ENCODE data around the gene ARMC6. TPM values are rescaled to one million over a fixed set of nuclear protein-coding genes. Genes with fewer than 3 reads are reported as not detected.
"Not testable (repeated sequence)": the region's sequence is repeated elsewhere in the genome, so short reads cannot be mapped to it uniquely, and the experiment has no call there.

Gene ARMC6
- polyA plus RNA-seq, 3 donors, result 32.4 to 36.8 (median 34.9) TPM

DNA sequence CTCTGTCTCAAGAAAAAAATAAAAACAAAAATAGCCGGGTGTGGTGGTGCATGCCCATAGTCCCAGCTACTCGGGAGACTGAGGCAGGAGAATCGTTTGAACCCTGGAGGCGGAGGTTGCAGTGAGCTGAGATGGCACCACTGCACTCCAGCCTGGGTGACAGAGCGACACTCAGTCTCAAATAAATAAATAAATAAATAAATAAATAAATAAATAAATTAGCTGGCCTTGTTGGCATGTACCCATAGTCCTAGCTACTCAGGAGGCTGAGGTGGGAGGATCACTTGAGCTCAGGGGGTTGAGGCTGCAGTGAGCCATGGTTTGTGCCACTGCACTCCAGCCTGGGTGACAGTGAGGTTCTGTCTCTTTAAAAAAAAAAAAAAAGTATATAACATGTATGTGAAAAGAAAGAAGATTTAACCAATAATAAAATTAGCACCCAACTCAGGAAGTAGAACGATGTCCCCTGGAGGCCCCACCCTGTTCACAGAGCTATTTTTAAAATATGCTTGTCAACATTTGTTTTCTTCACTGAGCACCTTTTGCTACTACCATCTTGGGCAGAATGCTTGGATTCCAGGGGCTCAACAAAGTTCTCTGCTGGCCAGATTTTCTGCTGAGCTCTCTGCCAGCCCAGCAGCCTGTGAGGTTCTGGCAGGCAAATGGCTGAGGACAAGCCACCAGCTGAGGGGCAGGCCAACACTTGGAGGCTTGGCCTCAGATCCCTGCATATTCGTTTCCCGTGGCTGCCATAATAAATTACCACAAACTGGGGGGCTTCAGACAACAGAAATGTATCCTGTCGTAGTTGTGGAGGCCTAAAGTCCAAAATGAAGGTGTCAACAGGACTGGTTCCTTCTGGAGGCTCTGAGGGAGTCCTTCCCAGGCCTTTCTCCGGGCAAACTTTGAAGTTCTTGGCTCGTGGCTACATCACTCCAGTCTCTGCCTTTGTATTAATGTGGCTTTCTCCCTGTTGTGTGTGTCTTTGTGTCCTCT lies 35.6 kb downstream of the ARMC6 start:
- no peak for DNase-seq (ENCODE audit: low read depth in 3 of 3, low spot score in 2 of 3)

DNA sequence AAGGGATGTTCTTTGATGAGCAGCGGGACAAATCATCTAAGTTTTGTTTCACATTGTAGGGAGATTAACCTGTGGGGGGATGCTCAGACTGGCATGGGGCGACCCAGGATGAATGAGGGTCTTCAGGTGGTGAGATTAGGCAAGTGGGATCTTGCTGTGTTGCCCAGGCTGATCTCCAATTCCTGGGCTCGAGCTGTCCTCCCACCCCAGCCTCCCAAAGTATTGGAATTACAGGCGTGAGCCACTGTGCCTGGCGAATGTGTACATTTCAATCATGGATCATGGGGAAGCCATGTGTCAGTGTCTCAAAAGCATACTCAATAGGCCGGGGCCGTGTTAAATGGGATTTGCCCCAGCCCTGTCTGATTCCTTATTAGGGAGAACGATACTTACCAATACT lies 38.5 kb downstream of the ARMC6 start:
- no peak for DNase-seq (ENCODE audit: low read depth in 3 of 3, low spot score in 2 of 3)

DNA sequence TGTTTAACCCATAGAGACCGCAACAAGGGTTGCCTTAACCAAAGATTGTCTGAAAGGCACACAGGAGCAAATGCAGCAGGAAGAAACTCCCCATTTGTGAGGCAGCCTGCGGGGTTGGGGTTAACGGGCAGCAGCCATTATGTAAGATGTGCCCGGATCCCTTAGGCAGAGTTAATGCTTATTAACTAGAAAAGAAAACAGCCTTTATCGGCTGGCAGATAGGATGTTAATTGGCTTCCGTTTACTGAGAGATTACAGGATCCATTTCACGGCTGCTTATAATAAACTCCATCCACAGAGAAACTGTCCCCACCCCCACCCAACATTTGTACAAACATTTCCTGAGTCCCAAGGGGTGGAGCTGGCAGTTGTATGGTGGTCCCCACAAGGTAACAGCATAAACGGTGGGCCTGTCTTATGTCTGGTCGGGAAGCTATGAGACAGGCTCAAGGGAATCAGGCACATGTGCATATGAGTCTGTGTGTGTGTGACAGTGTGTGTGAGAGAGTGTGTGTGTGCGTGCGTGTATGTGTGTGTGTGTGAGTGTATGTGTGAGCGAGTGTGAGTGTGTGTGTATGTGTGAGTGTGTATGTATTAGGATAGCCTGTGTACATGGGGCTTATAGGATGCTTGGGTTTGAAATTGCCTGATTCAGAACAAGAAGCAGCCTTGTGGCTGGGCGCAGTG lies 40.9 kb downstream of the ARMC6 start:
- no peak for DNase-seq (ENCODE audit: low read depth in 3 of 3, low spot score in 2 of 3)

DNA sequence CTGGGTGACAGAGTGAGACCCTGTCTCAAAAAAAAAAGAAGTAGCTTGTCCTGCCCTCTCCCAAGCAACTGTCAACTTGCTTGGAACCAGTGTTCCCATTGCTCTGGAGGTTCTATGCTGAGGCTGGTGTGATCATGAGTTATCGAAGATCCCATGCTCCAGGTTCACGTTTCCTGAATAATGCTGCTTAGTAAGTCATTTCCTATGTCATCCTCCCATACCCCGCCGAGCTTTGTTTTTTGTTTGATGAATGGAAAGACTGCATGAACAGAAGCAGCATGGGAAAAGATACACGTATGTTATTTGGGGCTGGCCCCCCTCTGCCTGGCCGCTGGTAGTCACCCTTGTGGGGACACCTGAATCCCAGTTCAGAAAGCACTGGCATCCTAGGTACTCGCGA lies 41.7 kb downstream of the ARMC6 start:
- no peak for DNase-seq (ENCODE audit: low read depth in 3 of 3, low spot score in 2 of 3)

DNA sequence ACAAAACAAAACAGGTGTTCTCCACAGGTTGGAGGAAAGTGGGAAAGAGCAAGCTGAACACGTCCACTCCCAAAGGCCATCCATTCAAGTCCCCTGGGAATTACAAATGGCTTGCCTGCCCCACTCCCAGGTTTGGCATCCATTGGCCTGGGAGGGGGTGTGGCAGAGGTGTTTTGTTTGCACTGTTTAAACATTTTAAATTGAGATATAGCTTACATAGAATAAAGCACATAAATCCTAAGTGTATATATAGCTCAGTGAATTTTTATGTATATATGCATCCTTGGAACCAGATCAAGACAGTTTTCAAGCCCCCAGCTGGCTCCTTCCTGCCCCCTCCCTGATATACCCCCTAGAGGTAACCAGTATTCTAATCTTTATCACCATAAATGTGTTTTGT lies 43.1 kb downstream of the ARMC6 start:
- no peak for DNase-seq (ENCODE audit: low read depth in 3 of 3, low spot score in 2 of 3)

DNA sequence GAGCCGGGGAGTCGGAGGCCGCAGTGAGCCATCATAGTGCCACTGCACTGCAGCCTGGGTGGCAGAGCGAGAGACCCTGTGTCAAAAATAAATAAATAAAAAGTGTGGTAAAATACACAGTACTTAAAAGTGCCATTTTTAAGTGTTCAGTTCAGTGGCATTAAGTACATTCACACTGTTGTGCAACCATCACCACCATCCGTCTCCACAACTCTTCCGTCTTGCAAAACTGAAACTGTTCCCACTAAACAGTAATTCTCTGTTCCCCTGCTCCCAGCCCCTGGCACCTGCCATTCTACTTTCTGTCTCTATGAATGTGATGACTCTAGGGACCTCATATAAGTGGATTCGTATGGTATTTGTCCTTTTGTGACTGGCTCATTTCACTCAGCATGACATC lies 43.7 kb downstream of the ARMC6 start:
- no peak for DNase-seq (ENCODE audit: low read depth in 3 of 3, low spot score in 2 of 3)

DNA sequence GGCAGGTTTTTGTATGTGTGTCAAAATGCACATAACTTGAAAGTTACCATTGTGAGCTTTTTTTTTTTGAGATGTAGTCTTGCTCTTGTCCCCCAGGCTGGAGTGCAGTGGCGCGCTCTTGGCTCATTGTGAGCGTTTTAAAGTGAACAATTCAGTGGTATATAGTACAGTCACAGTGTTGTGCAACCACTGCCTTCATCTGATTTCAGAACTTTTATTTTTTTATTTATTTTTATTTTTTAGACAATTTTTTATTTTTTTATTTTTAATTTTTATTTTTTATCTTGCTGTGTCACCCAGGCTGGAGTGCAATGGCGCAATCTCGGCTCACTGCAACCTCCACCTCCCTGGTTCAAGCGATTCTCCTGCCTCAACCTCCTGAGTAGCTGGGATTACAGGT lies 45.4 kb downstream of the ARMC6 start:
- DNase-seq (ENCODE audit: low read depth in 3 of 3, low spot score in 2 of 3), result no peak

DNA sequence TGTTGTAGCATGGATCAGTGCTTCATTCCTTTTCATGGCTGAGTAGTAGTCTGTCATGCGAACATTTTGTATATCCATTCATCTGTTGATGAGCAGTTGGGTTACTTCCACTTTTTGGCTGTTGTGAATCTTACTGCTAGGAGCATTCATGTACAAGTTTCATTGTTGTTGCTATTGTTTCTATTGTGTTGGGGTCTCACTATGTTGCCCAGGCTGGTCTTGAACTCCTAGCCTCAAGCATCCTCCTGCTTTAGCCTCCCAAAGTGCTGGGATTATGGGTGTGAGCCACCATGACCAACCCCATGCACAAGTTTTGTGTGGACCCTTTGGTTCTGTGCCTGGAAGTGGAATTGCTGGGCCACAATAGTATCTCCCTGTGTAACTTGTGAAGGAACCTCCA lies 46.2 kb downstream of the ARMC6 start:
- no peak for DNase-seq (ENCODE audit: low read depth in 3 of 3, low spot score in 2 of 3)

DNA sequence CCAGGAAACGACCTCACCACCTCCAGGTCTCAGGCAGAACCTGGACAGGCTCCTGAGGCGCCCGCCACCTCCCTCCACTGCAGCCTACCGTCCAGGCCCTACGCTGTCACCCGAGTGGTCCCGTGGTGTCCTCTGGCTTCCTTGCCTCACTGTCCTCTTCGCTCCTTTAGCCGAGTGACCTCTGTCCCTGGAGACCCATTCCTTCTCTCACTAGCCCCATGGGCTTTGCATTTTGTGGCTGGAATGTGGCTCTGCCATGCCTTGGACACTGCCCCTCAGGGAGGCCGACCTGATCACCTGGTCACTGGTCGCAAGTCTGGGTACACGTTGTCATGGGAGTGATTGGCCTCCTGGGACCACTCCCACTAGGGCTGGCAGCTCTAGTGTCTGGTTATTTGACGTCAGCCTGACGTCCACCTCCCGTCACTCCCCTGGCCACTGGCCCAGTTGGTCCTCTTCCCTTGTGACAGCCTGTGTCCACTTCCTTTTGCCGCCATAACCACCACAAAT lies 48.3 kb downstream of the ARMC6 start:
- no peak for DNase-seq (ENCODE audit: low read depth in 3 of 3, low spot score in 2 of 3)

DNA sequence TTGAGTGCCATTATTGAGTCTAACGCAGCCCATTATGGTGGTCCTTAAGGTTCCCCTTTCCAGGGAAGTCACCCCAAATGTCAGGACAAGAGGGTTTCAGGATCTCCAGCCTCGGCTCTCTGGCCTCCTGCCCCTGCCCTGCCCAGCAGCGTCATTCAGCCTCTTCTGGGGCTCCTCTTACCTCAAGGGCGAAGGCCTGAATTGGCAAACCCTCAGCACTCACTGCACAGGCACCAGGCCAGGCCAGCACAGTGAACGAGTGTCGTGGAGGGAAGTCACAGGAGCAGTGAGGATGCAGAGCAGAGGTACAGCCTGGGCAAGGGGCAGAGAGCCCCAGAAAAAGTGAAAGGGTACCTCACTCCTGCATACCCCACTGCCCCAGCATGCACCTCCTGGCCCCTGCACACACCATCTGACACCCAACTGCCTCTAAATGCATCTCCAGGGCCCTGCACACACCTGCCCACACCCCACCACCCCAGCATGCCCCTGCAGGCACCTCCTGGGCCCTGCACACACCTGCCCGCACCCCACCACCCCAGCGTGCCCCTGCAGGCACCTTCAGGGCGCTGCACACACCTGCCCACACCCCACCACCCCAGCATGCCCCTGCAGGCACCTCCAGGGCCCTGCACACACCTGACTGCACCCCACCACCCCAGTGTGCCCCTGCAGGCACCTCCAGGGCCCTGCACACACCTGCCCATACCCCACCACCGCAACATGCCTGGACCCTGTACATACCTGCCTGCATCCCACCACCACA lies 50.2 kb downstream of the ARMC6 start:
- DNase-seq (ENCODE audit: low read depth in 3 of 3, low spot score in 2 of 3), result no peak

DNA sequence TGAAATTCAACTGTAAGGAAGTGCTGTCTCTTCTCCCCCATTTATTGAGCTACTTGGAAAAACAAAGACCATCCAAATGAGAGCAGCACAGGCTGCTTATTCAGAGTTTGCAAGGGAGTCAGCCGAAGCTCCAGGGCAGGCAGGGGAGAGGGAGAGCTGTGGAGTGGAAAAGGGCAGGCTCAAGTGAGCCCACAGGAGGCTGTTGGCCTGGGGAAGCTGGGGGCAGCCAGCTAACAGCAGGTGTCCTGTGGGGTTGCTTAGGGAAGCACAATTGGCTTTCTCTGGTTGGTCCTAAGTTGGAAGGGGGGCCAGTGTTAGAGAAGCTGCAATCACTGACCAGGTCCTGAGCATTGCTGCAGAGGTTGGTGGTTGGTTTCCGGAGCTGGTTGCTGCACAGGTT lies 54.3 kb downstream of the ARMC6 start:
- DNase-seq (ENCODE audit: low read depth in 3 of 3, low spot score in 2 of 3), result no peak

DNA sequence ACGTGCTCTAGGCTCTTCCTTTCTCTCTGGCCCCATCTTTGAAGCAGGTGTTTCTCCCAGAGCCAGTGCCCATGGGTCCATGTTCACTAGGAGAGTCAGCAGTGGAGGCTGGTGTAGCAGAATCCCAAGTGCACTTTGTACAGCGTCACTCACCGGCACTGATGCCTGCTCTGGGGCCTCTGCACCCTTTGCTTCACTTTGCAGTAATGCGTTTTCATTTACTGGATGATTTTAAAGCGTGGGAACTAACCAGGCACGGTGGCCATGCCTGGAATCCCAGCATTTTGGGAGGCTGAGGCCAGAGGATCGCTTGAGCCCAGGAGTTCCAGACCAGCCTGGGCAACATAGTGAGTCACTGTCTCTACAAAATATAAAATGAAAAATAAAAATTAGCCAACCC lies 61.1 kb downstream of the ARMC6 start:
- DNase-seq (ENCODE audit: low read depth in 3 of 3, low spot score in 2 of 3), result no peak

DNA sequence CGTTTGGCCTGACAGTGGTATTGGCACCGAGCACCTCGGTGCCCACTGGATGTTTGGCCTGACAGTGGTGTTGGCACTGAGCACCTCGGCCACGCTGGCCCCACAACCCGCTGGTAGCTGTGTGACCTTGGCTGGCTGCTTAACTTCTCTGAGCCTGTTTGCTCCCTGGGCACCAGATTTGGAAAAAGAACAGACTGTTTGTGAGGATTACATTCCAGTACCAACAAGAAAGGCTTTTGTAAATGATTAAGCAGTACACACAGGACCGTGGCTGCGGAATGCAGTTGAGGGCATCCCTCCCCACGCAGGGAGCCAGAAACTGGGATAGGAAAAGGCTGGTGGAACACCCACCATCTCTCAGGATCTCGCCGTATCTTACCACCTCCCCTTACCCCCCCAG lies 62.3 kb downstream of the ARMC6 start:
- DNase-seq (ENCODE audit: low read depth in 3 of 3, low spot score in 2 of 3), result no peak

DNA sequence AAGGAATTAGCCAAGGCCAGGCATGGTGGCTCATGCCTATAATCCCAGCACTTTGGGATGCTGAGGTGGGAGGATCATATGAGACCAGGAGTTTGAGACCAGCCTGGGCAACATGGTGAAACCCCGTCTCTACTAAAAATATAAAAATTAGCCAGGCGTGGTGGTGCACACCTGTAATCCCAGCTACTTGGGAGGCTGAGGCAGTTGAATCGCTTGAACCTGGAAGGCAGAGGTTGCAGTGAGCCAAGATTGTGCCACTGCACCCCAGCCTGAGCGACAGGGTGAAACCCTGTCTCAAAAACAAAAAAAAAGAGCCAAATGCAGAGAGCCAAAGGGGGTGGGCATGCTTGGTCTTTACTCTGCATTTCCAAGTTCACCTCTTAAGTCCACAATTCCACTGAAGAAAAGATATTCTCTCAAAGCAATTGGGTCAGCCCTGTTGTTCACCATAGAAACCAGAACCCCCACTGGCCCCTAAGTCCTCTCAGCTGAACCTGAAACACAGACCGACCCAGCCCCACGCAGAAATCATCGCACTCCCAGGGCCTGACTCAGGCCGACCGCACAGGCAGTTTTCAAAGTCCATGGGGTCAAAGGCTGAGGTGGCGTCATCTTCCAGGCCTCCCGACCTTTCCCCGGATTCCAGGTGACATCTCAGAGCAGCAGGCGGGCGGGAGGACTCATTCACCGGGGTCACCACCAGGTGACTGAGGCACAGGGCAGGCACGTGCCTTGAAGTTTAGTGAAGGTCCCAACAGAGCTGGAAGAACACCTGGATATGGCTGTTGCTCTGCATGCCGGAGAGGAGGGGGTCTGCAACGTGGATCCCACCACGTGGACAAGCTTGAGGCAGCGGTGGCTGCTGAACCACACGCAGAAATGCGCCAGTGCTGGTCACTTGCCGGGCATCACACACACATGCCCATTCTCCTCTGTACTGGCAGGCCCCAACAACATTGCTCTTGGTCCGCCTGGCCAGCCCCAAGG lies 63.5 kb downstream of the ARMC6 start:
- no peak for DNase-seq (ENCODE audit: low read depth in 3 of 3, low spot score in 2 of 3)

DNA sequence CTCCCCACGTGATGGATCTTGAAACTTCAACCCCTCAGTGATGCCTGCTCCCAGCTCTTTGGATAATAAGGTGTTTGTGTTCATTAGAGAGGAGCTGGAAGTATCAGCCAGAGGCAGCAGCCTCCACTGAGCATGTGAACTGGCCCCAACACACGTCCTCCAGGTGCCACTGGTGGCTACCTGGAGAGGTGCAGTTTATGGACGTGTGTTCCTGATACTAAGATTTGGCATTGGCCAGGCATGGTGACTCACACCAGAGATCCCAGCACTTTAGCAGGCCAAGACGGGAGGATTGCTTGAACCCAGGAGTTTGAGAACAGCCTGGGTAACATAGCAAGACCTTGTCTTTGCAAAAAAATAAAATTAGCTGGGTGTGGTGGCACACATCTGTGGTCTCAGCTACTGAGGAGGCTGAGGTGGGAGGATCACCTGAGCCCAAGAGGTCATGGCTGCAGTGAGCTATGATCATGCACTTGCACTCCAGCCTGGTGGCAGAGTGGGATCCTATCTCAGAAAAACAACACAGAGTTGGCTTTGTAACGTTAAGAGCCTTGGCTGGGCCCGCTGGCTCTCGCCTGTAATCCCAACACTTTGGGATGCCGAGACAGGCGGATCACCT lies 64.8 kb downstream of the ARMC6 start:
- DNase-seq (ENCODE audit: low read depth in 3 of 3, low spot score in 2 of 3), result no peak

DNA sequence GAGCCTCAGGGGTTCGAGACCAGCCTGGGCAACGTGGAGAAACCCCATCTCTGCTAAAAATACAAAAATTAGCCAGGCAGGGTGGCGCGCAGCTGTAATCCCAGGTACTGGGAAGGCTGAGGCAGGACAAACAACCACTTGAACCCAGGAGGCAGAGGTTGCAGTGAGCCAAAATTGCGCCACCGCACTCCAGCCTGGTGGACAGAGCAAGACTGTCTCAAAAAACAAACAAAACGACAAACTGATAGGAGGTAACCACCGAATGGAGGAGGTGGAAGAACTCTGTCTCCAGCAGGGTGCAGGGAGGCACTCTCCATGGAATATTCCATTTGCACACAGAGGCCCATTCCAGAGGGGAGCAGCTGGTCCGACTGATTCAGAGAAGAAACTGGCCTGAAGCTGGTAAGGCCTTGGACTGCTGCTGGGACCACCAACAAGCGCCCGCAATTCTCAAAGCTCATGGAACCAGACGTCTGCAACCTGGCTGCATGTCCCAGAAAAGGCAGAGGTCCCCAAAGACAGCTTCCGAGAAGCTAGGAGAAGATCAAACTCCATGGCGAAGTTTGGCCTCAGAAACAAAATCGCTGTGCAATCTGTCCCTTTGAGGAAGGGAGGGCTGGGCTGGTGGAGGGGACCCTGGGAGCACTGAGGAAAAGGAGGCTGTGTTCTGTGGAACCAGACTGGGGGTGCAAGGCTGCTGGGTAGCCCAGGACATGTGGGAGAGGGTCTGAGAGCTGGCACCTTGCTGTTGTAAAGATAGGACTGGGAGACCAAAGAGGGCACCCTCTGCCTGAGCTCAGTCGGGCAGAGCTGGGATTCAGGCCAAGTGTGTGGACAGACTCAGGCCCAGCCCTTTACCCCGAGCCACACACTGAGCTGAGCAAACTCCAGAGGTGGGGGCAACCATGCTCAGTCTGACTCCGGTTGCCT lies 65.6 kb downstream of the ARMC6 start:
- DNase-seq (ENCODE audit: low read depth in 3 of 3, low spot score in 2 of 3), result no peak

DNA sequence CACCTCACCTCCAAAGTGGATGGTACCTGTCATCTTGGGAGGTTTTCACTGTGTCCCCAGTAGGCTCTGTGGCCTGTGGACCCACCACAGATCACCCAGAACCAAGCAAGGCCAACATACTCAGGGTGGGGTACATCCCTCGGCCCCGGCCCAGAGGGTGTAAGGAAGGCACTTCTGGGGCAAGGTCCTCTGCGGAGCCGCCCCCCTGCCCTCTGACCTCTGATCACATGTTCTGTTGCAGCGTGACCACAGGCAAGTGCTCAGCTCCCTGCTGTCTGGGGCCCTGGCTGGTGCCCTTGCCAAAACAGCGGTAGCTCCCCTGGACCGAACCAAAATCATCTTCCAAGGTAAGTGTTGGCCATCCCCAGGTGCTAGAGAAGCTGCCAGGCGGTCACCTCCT lies 68.1 kb downstream of the ARMC6 start:
- no peak for DNase-seq (ENCODE audit: low read depth in 3 of 3, low spot score in 2 of 3)

DNA sequence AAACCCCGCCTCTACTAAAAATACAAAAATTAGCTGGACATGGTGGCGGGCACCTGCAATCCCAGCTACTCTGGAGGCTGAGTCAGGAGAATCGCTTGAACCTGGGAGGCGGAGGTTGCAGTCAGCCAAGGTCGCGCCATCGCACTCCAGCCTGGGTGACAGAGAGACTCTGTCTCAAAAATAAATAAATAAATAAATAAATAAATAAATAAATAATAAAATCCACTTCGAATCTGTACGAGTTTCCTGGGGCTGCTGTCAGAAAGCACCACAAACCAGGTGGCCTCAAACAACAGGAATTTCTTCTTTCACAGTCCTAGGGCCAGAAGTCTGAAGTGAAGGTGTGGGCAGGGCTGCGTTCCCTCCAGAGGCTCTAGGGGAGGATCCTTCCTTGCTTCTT lies 69.2 kb downstream of the ARMC6 start:
- not testable (repeated sequence) for DNase-seq (ENCODE audit: low read depth in 3 of 3, low spot score in 2 of 3)

All from right renal cortex interstitium (tissue), 3 donors.